H1 (cell line): ENCODE results near the gene FRK.

Experiments used
- EP300 ChIP-seq, 2 experiments: IDR thresholded peaks; 1 replicate in 1 of 2; 2 replicates in 1 of 2; pipeline ENCODE4 v1.6.1; 2011 to 2012; ENCODE audit warnings: low read depth in 2 of 2, low read length in 2 of 2, mild to moderate bottlenecking in 2 of 2, borderline replicate concordance in 1 of 2, inconsistent platforms in 1 of 2, moderate library complexity in 1 of 2
- JUN ChIP-seq: IDR thresholded peaks from 2 replicates; pipeline ENCODE4 v1.6.1; 2011; ENCODE audit warnings: low read depth, mild to moderate bottlenecking, improper control_type of control experiment, low read length
- TAF7 ChIP-seq: optimal IDR thresholded peaks from 2 replicates; pipeline ENCODE3; 2011; ENCODE audit warnings: low read depth, mild to moderate bottlenecking, inconsistent platforms, low read length, moderate library complexity, borderline replicate concordance
- ZNF274 ChIP-seq: IDR thresholded peaks from 2 replicates; pipeline ENCODE4 v1.7.0; 2012; ENCODE audit warnings: low read length, borderline replicate concordance; ENCODE audit errors: extremely low read depth
- TF ChIP-seq, protein P1 (sequence below), 3 experiments: IDR thresholded peaks; 1 replicate in 2 of 3; 2 replicates in 1 of 3; pipeline versions ENCODE4 v1.5.1 to v1.6.1; 2011; ENCODE audit warnings: low read length in 3 of 3, mild to moderate bottlenecking in 3 of 3, inconsistent platforms in 2 of 3, low read depth in 1 of 3, moderate library complexity in 1 of 3; ENCODE audit not compliant: insufficient read depth in 1 of 3; ENCODE audit errors: control extremely low read depth in 1 of 3
- TF ChIP-seq, protein P2 (sequence below): IDR thresholded peaks from 2 replicates; pipeline ENCODE4 v1.6.1; 2011; ENCODE audit warnings: low read length, improper control_type of control experiment

DNA sequence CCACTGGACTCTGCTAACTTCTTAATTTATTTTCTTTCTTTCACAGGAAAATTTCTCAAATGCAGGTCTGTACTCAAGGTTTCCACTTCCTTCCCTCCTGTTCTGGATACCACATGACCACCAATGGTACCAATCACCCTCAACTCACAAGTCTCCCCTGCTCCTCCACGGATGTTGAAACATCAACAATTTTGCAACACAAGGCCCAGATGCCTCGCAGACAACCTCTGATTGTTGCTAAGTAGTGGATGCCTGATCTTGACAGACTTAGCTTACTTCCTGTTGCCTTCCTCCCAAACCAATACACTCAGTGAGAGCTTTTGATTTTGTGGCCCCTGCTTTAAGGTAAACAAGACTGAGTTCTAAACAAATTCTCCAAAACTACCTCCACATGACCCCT, 146.6 kb downstream of the FRK start:
- TF ChIP-seq, protein P1, sequence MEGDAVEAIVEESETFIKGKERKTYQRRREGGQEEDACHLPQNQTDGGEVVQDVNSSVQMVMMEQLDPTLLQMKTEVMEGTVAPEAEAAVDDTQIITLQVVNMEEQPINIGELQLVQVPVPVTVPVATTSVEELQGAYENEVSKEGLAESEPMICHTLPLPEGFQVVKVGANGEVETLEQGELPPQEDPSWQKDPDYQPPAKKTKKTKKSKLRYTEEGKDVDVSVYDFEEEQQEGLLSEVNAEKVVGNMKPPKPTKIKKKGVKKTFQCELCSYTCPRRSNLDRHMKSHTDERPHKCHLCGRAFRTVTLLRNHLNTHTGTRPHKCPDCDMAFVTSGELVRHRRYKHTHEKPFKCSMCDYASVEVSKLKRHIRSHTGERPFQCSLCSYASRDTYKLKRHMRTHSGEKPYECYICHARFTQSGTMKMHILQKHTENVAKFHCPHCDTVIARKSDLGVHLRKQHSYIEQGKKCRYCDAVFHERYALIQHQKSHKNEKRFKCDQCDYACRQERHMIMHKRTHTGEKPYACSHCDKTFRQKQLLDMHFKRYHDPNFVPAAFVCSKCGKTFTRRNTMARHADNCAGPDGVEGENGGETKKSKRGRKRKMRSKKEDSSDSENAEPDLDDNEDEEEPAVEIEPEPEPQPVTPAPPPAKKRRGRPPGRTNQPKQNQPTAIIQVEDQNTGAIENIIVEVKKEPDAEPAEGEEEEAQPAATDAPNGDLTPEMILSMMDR (IDR thresholded peaks at IDR 0.05; ENCODE audit: control extremely low read depth in 1 of 3, insufficient read depth in 1 of 3, low read depth in 1 of 3, low read length in 3 of 3): no peak
- TF ChIP-seq, protein P2, sequence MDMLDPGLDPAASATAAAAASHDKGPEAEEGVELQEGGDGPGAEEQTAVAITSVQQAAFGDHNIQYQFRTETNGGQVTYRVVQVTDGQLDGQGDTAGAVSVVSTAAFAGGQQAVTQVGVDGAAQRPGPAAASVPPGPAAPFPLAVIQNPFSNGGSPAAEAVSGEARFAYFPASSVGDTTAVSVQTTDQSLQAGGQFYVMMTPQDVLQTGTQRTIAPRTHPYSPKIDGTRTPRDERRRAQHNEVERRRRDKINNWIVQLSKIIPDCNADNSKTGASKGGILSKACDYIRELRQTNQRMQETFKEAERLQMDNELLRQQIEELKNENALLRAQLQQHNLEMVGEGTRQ: no peak
- no peak for TF ChIP-seq EP300 (IDR thresholded peaks at IDR 0.05; ENCODE audit: borderline replicate concordance in 1 of 2, low read depth in 2 of 2, low read length in 2 of 2)
- no peak for TF ChIP-seq JUN
- no peak for TF ChIP-seq TAF7
- TF ChIP-seq ZNF274: no peak
